A549 (cell line): ENCODE results near the gene ARHGEF6.

Experiments
- CBX8 ChIP-seq: fragments of 200-600 bp; sonication (generic); IDR thresholded peaks from 2 replicates; pipeline ENCODE4 v1.6.1; 2016
- CHD2 ChIP-seq: fragments of 150-350 bp; IDR thresholded peaks from 2 replicates; pipeline ENCODE4 v1.6.1; 2014; ENCODE audit warnings: low read length; ENCODE audit not compliant: partially characterized antibody
- EP300 ChIP-seq, 2 experiments: fragments of >200 bp; sonication (Bioruptor Twin); formaldehyde crosslinking; IDR thresholded peaks; 2 replicates in 1 of 2; 3 replicates in 1 of 2; pipeline ENCODE4 v1.6.1; 2016 to 2017
- ESRRA ChIP-seq: fragments of 150-350 bp; IDR thresholded peaks from 2 replicates; pipeline ENCODE4 v1.6.1; 2014; ENCODE audit warnings: mild to moderate bottlenecking, low read length, borderline replicate concordance
- POLR2A ChIP-seq: IDR thresholded peaks from 2 replicates; pipeline ENCODE4 v1.6.1; 2012; ENCODE audit warnings: mild to moderate bottlenecking, low read length
- RAD21 ChIP-seq, 2 experiments: fragments of >200 bp in 1 of 2; sonication (Bioruptor Twin) in 1 of 2; formaldehyde crosslinking in 1 of 2; IDR thresholded peaks in 1 of 2; conservative IDR thresholded peaks in 1 of 2; 2 replicates in 1 of 2; 3 replicates in 1 of 2; pipeline ENCODE4 v1.6.1; 2012 to 2018; ENCODE audit warnings: inconsistent platforms in 1 of 2
- SMC3 ChIP-seq: fragments of >200 bp; sonication (Bioruptor Twin); formaldehyde crosslinking; IDR thresholded peaks from 3 replicates; pipeline ENCODE4 v1.6.1; 2018; ENCODE audit warnings: inconsistent platforms
- SREBF2 ChIP-seq: fragments of 450-650 bp; IDR thresholded peaks from 2 replicates; pipeline ENCODE4 v1.6.1; 2014; ENCODE audit warnings: mild to moderate bottlenecking, moderate library complexity
- TP53 ChIP-seq: fragments of 250-450 bp; sonication (Bioruptor Pico); IDR thresholded peaks from 2 replicates; pipeline ENCODE4 v1.5.0; 2021; ENCODE audit warnings: mild to moderate bottlenecking, moderate library complexity
- TF ChIP-seq, protein P1 (sequence below): fragments of >200 bp; sonication (Bioruptor Twin); formaldehyde crosslinking; IDR thresholded peaks from 3 replicates; pipeline ENCODE4 v1.5.1; 2016
- TF ChIP-seq, protein P2 (sequence below): IDR thresholded peaks from 2 replicates; pipeline ENCODE4 v1.6.1; 2012
- TF ChIP-seq, protein P3 (sequence below): fragments of 450-650 bp; IDR thresholded peaks from 2 replicates; pipeline ENCODE4 v1.6.1; 2014; ENCODE audit warnings: antibody characterized with exemption
- TF ChIP-seq, protein P4 (sequence below): fragments of 150-350 bp; IDR thresholded peaks from 2 replicates; pipeline ENCODE4 v1.6.1; 2014; ENCODE audit warnings: low read depth, mild to moderate bottlenecking, low read length

DNA sequence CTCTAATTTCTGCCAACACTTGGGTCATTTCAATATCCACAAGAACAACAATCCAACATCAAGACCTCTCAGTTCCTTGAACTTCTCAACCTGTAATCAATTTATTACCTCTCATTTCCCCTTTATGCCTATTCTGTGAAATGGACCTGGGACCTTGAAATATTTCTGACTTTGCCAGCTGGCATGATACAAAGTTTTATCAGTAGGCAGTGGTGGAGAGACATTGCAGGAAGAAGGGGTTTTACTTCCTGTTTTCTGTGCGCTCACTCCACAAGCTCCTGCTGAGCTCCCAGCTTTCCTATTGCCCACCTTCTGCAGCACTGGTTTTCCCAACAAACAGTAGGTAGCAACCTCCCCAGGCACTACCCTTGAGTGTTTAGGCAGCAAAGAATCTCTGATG, 3.5 kb upstream of the ARHGEF6 start:
- TF ChIP-seq, protein P1, sequence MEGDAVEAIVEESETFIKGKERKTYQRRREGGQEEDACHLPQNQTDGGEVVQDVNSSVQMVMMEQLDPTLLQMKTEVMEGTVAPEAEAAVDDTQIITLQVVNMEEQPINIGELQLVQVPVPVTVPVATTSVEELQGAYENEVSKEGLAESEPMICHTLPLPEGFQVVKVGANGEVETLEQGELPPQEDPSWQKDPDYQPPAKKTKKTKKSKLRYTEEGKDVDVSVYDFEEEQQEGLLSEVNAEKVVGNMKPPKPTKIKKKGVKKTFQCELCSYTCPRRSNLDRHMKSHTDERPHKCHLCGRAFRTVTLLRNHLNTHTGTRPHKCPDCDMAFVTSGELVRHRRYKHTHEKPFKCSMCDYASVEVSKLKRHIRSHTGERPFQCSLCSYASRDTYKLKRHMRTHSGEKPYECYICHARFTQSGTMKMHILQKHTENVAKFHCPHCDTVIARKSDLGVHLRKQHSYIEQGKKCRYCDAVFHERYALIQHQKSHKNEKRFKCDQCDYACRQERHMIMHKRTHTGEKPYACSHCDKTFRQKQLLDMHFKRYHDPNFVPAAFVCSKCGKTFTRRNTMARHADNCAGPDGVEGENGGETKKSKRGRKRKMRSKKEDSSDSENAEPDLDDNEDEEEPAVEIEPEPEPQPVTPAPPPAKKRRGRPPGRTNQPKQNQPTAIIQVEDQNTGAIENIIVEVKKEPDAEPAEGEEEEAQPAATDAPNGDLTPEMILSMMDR: no peak
- TF ChIP-seq CBX8 (no peak), CHD2 (no peak), ESRRA (no peak), SREBF2 (no peak), RAD21 (conservative IDR thresholded peaks at IDR 0.05 in 1 of 2, IDR thresholded peaks at IDR 0.05 in 1 of 2) (no peak), TP53 (no peak), POLR2A (no peak), SMC3 (no peak), EP300 (IDR thresholded peaks at IDR 0.05) (no peak)
- TF ChIP-seq, protein P2, sequence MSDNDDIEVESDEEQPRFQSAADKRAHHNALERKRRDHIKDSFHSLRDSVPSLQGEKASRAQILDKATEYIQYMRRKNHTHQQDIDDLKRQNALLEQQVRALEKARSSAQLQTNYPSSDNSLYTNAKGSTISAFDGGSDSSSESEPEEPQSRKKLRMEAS: no peak
- TF ChIP-seq, protein P3, sequence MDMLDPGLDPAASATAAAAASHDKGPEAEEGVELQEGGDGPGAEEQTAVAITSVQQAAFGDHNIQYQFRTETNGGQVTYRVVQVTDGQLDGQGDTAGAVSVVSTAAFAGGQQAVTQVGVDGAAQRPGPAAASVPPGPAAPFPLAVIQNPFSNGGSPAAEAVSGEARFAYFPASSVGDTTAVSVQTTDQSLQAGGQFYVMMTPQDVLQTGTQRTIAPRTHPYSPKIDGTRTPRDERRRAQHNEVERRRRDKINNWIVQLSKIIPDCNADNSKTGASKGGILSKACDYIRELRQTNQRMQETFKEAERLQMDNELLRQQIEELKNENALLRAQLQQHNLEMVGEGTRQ: no peak
- TF ChIP-seq, protein P4, sequence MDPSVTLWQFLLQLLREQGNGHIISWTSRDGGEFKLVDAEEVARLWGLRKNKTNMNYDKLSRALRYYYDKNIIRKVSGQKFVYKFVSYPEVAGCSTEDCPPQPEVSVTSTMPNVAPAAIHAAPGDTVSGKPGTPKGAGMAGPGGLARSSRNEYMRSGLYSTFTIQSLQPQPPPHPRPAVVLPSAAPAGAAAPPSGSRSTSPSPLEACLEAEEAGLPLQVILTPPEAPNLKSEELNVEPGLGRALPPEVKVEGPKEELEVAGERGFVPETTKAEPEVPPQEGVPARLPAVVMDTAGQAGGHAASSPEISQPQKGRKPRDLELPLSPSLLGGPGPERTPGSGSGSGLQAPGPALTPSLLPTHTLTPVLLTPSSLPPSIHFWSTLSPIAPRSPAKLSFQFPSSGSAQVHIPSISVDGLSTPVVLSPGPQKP: no peak
